ENCODE results near the gene FBXO41.
A peak's percentile ranks its signal among the peaks of the same experiment; 100 is the strongest.

Gene FBXO41

GRCh38 chr2:73290049-73290839 lies 6.0 kb upstream of the FBXO41 start:
- DNase-seq (ENCODE audit: low spot score): peak; percentile 46

- DNase-seq (ENCODE audit: low spot score): no peak
Observed at GRCh38 chr2:73289304-73289703, 5.0 kb upstream of the FBXO41 start.

- no peak for DNase-seq (ENCODE audit: low spot score)
Observed at GRCh38 chr2:73286134-73286655, 1.9 kb upstream of the FBXO41 start.

GRCh38 chr2:73285159-73285739 lies 971 bp upstream of the FBXO41 start:
- no peak for DNase-seq (ENCODE audit: low spot score)

GRCh38 chr2:73283545-73284295 lies 558 bp downstream of the FBXO41 start:
- DNase-seq (ENCODE audit: low spot score): no peak

- DNase-seq (ENCODE audit: low spot score): no peak
Observed at GRCh38 chr2:73282924-73283544, 1.2 kb downstream of the FBXO41 start.

- DNase-seq (ENCODE audit: low spot score): no peak
Observed at GRCh38 chr2:73281244-73281643, 3.0 kb downstream of the FBXO41 start.

- no peak for DNase-seq (ENCODE audit: low spot score)
Observed at GRCh38 chr2:73279852-73280251, 4.4 kb downstream of the FBXO41 start.

- DNase-seq (ENCODE audit: low spot score): no peak
Observed at GRCh38 chr2:73272270-73272669, 12.0 kb downstream of the FBXO41 start.

GRCh38 chr2:73269686-73270465 lies 14.4 kb downstream of the FBXO41 start:
- DNase-seq (ENCODE audit: low spot score): no peak

- DNase-seq (ENCODE audit: low spot score): peak; percentile 81
Observed at GRCh38 chr2:73268830-73269685, 15.2 kb downstream of the FBXO41 start.

- no peak for DNase-seq (ENCODE audit: low spot score)
Observed at GRCh38 chr2:73268366-73268829, 15.9 kb downstream of the FBXO41 start.

GRCh38 chr2:73267008-73267407 lies 17.3 kb downstream of the FBXO41 start:
- DNase-seq (ENCODE audit: low spot score): no peak

- no peak for DNase-seq (ENCODE audit: low spot score)
Observed at GRCh38 chr2:73266061-73266901, 18.0 kb downstream of the FBXO41 start.

- no peak for DNase-seq (ENCODE audit: low spot score)
Observed at GRCh38 chr2:73265298-73266060, 18.8 kb downstream of the FBXO41 start.

- DNase-seq (ENCODE audit: low spot score): no peak
Observed at GRCh38 chr2:73264783-73265182, 19.5 kb downstream of the FBXO41 start.

- no peak for DNase-seq (ENCODE audit: low spot score)
Observed at GRCh38 chr2:73264332-73264606, 20.0 kb downstream of the FBXO41 start.

- no peak for DNase-seq (ENCODE audit: low spot score)
Observed at GRCh38 chr2:73263540-73264331, 20.5 kb downstream of the FBXO41 start.
